ENCODE data around the gene ATRN.

DNA sequence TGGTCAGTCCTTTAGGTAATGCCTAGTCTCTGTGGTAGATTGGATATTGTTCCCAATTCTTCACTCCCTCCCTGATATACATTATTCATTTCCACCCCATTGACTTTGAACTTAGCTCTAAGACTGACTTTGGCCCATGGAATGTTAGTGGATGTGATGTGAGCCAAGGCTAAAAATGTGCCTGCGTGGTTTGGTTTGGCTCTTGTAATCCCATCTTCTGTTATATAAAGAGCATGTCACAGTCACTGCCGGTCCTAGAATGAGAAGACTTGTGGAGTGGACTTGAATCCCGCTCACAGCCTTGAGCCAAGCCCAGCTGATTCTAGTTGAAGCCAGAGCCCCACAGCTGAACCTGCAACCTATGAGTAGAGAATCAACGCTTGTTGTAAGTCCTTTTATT is 39.7 kb upstream of the ATRN start:
- TF ChIP-seq, protein P1, sequence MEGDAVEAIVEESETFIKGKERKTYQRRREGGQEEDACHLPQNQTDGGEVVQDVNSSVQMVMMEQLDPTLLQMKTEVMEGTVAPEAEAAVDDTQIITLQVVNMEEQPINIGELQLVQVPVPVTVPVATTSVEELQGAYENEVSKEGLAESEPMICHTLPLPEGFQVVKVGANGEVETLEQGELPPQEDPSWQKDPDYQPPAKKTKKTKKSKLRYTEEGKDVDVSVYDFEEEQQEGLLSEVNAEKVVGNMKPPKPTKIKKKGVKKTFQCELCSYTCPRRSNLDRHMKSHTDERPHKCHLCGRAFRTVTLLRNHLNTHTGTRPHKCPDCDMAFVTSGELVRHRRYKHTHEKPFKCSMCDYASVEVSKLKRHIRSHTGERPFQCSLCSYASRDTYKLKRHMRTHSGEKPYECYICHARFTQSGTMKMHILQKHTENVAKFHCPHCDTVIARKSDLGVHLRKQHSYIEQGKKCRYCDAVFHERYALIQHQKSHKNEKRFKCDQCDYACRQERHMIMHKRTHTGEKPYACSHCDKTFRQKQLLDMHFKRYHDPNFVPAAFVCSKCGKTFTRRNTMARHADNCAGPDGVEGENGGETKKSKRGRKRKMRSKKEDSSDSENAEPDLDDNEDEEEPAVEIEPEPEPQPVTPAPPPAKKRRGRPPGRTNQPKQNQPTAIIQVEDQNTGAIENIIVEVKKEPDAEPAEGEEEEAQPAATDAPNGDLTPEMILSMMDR (IDR thresholded peaks at IDR 0.05), result no peak
- TF ChIP-seq TEAD4 (CRISPR knock-in tag; IDR thresholded peaks at IDR 0.05) (no peak), ZMAT4 (CRISPR knock-in tag; IDR thresholded peaks at IDR 0.05) (no peak), HMGA2 (CRISPR knock-in tag; IDR thresholded peaks at IDR 0.05) (no peak), ATF2 (CRISPR knock-in tag; IDR thresholded peaks at IDR 0.05; ENCODE audit: borderline replicate concordance, low read depth) (no peak), ZBTB21 (CRISPR knock-in tag; IDR thresholded peaks at IDR 0.05; ENCODE audit: borderline replicate concordance) (no peak), CREM (CRISPR knock-in tag; IDR thresholded peaks at IDR 0.05) (no peak), USF2 (CRISPR knock-in tag; IDR thresholded peaks at IDR 0.05) (no peak), ATF3 (CRISPR knock-in tag; conservative IDR thresholded peaks at IDR 0.05) (no peak), JUN (CRISPR knock-in tag; IDR thresholded peaks at IDR 0.05) (no peak)
